Measurements from ENCODE around the gene VCL.

DNA sequence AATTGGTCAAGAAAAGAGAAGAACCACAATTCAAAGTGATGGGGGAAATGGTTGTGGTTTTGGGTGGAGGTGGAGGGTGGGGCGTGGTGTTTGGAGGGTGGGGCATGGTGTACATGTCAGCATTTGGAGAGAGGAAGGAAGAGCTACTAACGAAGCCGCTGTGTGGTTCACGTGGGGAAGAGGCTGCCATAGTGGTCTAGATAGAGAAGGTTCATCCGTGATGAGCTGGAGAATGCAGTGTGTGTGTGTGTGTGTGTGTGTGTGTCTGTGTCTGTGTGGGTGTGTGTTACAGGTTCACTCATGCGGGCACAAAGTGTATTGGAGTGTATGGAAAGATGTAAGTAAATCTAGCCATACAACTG is 6.1 kb upstream of the VCL start:
- TF ChIP-seq, protein P1, sequence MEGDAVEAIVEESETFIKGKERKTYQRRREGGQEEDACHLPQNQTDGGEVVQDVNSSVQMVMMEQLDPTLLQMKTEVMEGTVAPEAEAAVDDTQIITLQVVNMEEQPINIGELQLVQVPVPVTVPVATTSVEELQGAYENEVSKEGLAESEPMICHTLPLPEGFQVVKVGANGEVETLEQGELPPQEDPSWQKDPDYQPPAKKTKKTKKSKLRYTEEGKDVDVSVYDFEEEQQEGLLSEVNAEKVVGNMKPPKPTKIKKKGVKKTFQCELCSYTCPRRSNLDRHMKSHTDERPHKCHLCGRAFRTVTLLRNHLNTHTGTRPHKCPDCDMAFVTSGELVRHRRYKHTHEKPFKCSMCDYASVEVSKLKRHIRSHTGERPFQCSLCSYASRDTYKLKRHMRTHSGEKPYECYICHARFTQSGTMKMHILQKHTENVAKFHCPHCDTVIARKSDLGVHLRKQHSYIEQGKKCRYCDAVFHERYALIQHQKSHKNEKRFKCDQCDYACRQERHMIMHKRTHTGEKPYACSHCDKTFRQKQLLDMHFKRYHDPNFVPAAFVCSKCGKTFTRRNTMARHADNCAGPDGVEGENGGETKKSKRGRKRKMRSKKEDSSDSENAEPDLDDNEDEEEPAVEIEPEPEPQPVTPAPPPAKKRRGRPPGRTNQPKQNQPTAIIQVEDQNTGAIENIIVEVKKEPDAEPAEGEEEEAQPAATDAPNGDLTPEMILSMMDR (conservative IDR thresholded peaks at IDR 0.05; ENCODE audit: low read depth, low read length): no peak
- no peak for TF ChIP-seq EZH2 (IDR thresholded peaks at IDR 0.05; ENCODE audit: borderline replicate concordance, low read depth, low read length, poor library complexity, severe bottlenecking)

All from A673 (cell line).